ENCODE measurements around the gene HCLS1.

GRCh38 chr3:121690777-121691405 lies 30.2 kb upstream of the HCLS1 start:
- TF ChIP-seq ZBTB33 (IDR thresholded peaks at IDR 0.05; ENCODE audit: borderline replicate concordance, low read depth) (no peak), CTCF (IDR thresholded peaks at IDR 0.05) (no peak), POLR2AphosphoS5 (IDR thresholded peaks at IDR 0.05; ENCODE audit: low read depth, low read length) (no peak), USF2 (IDR thresholded peaks at IDR 0.05; ENCODE audit: borderline replicate concordance, low read depth, low read length) (no peak), MXI1 (IDR thresholded peaks at IDR 0.05; ENCODE audit: low read depth, low read length) (no peak), TAF1 (IDR thresholded peaks at IDR 0.05; ENCODE audit: borderline replicate concordance, low read depth, low read length) (no peak), GABPA (IDR thresholded peaks at IDR 0.05; ENCODE audit: low read depth) (no peak), JUND (IDR thresholded peaks at IDR 0.05) (no peak), RAD21 (IDR thresholded peaks at IDR 0.05; ENCODE audit: low read length) (no peak)
- TF ChIP-seq, protein P1, sequence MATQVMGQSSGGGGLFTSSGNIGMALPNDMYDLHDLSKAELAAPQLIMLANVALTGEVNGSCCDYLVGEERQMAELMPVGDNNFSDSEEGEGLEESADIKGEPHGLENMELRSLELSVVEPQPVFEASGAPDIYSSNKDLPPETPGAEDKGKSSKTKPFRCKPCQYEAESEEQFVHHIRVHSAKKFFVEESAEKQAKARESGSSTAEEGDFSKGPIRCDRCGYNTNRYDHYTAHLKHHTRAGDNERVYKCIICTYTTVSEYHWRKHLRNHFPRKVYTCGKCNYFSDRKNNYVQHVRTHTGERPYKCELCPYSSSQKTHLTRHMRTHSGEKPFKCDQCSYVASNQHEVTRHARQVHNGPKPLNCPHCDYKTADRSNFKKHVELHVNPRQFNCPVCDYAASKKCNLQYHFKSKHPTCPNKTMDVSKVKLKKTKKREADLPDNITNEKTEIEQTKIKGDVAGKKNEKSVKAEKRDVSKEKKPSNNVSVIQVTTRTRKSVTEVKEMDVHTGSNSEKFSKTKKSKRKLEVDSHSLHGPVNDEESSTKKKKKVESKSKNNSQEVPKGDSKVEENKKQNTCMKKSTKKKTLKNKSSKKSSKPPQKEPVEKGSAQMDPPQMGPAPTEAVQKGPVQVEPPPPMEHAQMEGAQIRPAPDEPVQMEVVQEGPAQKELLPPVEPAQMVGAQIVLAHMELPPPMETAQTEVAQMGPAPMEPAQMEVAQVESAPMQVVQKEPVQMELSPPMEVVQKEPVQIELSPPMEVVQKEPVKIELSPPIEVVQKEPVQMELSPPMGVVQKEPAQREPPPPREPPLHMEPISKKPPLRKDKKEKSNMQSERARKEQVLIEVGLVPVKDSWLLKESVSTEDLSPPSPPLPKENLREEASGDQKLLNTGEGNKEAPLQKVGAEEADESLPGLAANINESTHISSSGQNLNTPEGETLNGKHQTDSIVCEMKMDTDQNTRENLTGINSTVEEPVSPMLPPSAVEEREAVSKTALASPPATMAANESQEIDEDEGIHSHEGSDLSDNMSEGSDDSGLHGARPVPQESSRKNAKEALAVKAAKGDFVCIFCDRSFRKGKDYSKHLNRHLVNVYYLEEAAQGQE (IDR thresholded peaks at IDR 0.05; ENCODE audit: low read depth, low read length): no peak
- TF ChIP-seq, protein P2, sequence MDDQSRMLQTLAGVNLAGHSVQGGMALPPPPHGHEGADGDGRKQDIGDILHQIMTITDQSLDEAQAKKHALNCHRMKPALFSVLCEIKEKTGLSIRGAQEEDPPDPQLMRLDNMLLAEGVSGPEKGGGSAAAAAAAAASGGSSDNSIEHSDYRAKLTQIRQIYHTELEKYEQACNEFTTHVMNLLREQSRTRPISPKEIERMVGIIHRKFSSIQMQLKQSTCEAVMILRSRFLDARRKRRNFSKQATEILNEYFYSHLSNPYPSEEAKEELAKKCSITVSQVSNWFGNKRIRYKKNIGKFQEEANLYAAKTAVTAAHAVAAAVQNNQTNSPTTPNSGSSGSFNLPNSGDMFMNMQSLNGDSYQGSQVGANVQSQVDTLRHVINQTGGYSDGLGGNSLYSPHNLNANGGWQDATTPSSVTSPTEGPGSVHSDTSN (IDR thresholded peaks at IDR 0.05): no peak
- TF ChIP-seq, protein P3, sequence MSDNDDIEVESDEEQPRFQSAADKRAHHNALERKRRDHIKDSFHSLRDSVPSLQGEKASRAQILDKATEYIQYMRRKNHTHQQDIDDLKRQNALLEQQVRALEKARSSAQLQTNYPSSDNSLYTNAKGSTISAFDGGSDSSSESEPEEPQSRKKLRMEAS (IDR thresholded peaks at IDR 0.05; ENCODE audit: low read depth): no peak
